Natural killer cell treated with Interleukin-12 subunit alpha and Interleukin-12 subunit beta and Interleukin-15 and Interleukin-18, amount 100 ng/mL, for 72 hours (primary cell): ENCODE data around the gene GALNTL6. TPM values are rescaled to one million over a fixed set of nuclear protein-coding genes. Genes with fewer than 3 reads are reported as not detected.
"Not testable (repeated sequence)": the region's sequence is repeated elsewhere in the genome, so short reads cannot be mapped to it uniquely, and the experiment has no call there.

Experiments
- ATAC-seq, 2 donors: fragments of 150-1000 bp; cut with Tn5 transposase in 1 of 2; sonication (Bioruptor Pico), chemical (Tn5 transposase) in 1 of 2; 2 replicates each; pipeline ENCODE4 v1.10.0; 2021
- DNase-seq: peaks from one replicate; pipeline ENCODE4 v3.0.0; 2022; ENCODE audit warnings: low spot score
- H3K27ac Mint-ChIP-seq, 2 donors: 1 replicate in 1 of 2; 2 replicates in 1 of 2; pipeline ENCODE4 v1.8.0; 2022; ENCODE audit warnings: mixed read lengths in 2 of 2, mild to moderate bottlenecking in 1 of 2, moderate library complexity in 1 of 2
- H3K27me3 Mint-ChIP-seq, 2 donors: 1 replicate in 1 of 2; 2 replicates in 1 of 2; pipeline ENCODE4 v1.8.0; 2022; ENCODE audit warnings: mixed read lengths in 2 of 2
- H3K36me3 Mint-ChIP-seq: one replicate; pipeline ENCODE4 v1.8.0; 2022; ENCODE audit warnings: mixed read lengths
- H3K4me1 Mint-ChIP-seq, 2 donors: 1 replicate in 1 of 2; 2 replicates in 1 of 2; pipeline ENCODE4 v1.8.0; 2022; ENCODE audit warnings: low read depth in 2 of 2, mixed read lengths in 2 of 2, mild to moderate bottlenecking in 1 of 2
- H3K4me3 Mint-ChIP-seq: one replicate; pipeline ENCODE4 v1.8.0; 2022; ENCODE audit warnings: mixed read lengths
- H3K9me3 Mint-ChIP-seq: 2 replicates; pipeline ENCODE4 v1.8.0; 2022; ENCODE audit warnings: mixed read lengths
- total RNA-seq, 2 donors: library from RNA; stranded (reverse); gene quantifications; one replicate each; pipeline ENCODE4 v1.2.3, GENCODE V29; 2022

Gene GALNTL6
- total RNA-seq, 2 donors from 2014 or later: not detected

DNA sequence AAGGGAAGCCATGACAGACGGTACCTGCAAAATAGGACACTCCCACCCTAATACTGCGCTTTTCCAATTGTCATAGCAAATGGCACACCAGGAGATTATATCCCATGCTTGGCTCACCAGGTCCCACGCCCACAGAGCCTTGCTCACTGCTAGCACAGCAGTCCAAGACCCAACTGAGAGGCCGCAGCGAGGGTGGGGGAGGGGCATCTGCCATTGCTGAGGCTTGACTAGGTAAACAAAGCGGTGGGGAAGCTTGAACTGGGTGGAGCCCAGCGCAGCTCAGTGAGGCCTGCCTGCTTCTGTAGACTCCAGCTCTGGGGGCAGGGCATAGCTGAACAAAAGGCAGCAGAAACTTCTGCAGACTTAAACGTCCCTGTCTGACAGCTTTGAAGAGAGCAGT is 1099.3 kb downstream of the GALNTL6 start:
- H3K4me3 Mint-ChIP-seq, DNase-seq, H3K9me3 Mint-ChIP-seq, H3K27ac Mint-ChIP-seq, ATAC-seq, H3K4me1 Mint-ChIP-seq, H3K36me3 Mint-ChIP-seq, H3K27me3 Mint-ChIP-seq: not testable (repeated sequence)

- DNase-seq, ATAC-seq, H3K27me3 Mint-ChIP-seq, H3K4me3 Mint-ChIP-seq, H3K36me3 Mint-ChIP-seq, H3K27ac Mint-ChIP-seq, H3K4me1 Mint-ChIP-seq: not testable (repeated sequence)
- H3K9me3 Mint-ChIP-seq: peaks cover 14% of the 10 kb centered on the region
These were observed 1104.2 kb downstream of the GALNTL6 start for GRCh38 chr4:172917403-172917802.

GRCh38 chr4:172919269-172919668 is 1106.1 kb downstream of the GALNTL6 start:
- no peak for ATAC-seq
- no peak overlapping the region for H3K4me3 Mint-ChIP-seq
- H3K36me3 Mint-ChIP-seq: no peaks in the 10 kb centered on the region

DNA sequence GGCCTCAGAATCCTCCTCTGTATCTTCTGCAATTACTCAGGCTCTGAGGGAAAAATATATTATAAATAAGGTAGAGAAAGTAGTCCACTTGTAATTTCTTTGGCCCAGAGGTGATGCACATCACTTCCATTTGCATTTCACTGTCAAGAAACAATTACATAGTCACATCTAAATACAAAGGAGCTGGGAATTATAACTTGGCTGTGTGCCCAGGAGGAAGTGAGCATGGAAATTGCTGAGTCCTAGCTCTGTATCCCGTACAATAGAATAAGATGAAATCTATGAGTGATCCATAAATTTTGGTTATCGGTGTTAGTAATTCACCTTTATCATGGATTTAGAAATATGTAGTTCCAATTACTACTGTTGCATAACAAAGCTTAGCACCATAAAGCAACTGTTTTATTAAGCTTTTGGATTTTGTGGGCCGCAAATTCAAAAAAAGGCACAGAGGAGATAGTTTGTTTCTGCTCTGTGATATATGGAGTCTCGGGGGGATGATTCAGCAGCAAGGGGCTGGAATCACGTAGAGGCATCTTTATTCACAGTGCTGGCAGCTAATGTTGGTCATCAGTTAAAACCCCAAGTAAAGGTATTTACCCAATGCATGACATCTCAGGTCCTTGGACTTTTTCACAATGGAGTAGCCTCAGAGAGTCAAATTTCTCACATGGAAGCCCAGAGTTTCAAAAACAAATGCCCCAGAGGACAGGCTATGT is 1114.1 kb downstream of the GALNTL6 start:
- Mint-ChIP-seq H3K36me3 (no peaks in the 10 kb centered on the region), H3K4me1 (no peaks in the 10 kb centered on the region), H3K9me3 (peaks cover 5% of the 10 kb centered on the region), H3K4me3 (no peak overlapping the region), H3K27me3 (no peaks in the 10 kb centered on the region), H3K27ac (no peak overlapping the region)
- ATAC-seq (no peak), DNase-seq (no peak)

More at GRCh38 chr4:172919269-172919668, 1106.1 kb downstream of the GALNTL6 start:
- Mint-ChIP-seq H3K27ac (no peak overlapping the region), H3K4me1 (no peaks in the 10 kb centered on the region), H3K9me3 (peaks cover 10% of the 10 kb centered on the region), H3K27me3 (no peaks in the 10 kb centered on the region)
- DNase-seq: no peak

- no peaks in the 10 kb centered on the region for H3K4me1 Mint-ChIP-seq
These were observed 1115.1 kb downstream of the GALNTL6 start for GRCh38 chr4:172928347-172928746.

GRCh38 chr4:172938072-172938829 is 1125.0 kb downstream of the GALNTL6 start:
- ATAC-seq: no peak
- no peaks in the 10 kb centered on the region for H3K4me1 Mint-ChIP-seq
- no peaks in the 10 kb centered on the region for H3K27me3 Mint-ChIP-seq
- H3K9me3 Mint-ChIP-seq: peaks cover 5% of the 10 kb centered on the region
- DNase-seq: no peak
- H3K4me3 Mint-ChIP-seq: no peak overlapping the region
- no peak overlapping the region for H3K27ac Mint-ChIP-seq
- H3K36me3 Mint-ChIP-seq: no peaks in the 10 kb centered on the region

More at GRCh38 chr4:172928347-172928746, 1115.1 kb downstream of the GALNTL6 start:
- no peak overlapping the region for H3K4me3 Mint-ChIP-seq
- no peak overlapping the region for H3K27ac Mint-ChIP-seq
- DNase-seq (no peak), ATAC-seq (no peak)
- H3K9me3 Mint-ChIP-seq: peaks cover 4% of the 10 kb centered on the region
- H3K36me3 Mint-ChIP-seq: no peaks in the 10 kb centered on the region
- no peaks in the 10 kb centered on the region for H3K27me3 Mint-ChIP-seq

GRCh38 chr4:172938870-172939269 is 1125.7 kb downstream of the GALNTL6 start:
- Mint-ChIP-seq H3K27ac (no peak overlapping the region), H3K4me1 (no peaks in the 10 kb centered on the region), H3K27me3 (no peaks in the 10 kb centered on the region), H3K36me3 (no peaks in the 10 kb centered on the region), H3K9me3 (peaks cover 5% of the 10 kb centered on the region), H3K4me3 (no peak overlapping the region)
- DNase-seq: no peak
- ATAC-seq: no peak

GRCh38 chr4:172942840-172943239 is 1129.6 kb downstream of the GALNTL6 start:
- Mint-ChIP-seq H3K27ac (no peak overlapping the region), H3K4me3 (no peak overlapping the region), H3K4me1 (no peaks in the 10 kb centered on the region), H3K36me3 (no peaks in the 10 kb centered on the region), H3K27me3 (peaks cover 0 to 5% of the 10 kb centered on the region in 2 donors), H3K9me3 (peaks cover 5% of the 10 kb centered on the region)
- DNase-seq: no peak
- ATAC-seq: no peak

GRCh38 chr4:172945611-172946010 is 1132.4 kb downstream of the GALNTL6 start:
- peaks cover 5% of the 10 kb centered on the region for H3K9me3 Mint-ChIP-seq
- ATAC-seq: no peak
- no peak overlapping the region for H3K27ac Mint-ChIP-seq
- H3K27me3 Mint-ChIP-seq: peaks cover 0 to 5% of the 10 kb centered on the region in 2 donors
- no peak overlapping the region for H3K4me3 Mint-ChIP-seq
- no peak for DNase-seq
- H3K36me3 Mint-ChIP-seq: no peaks in the 10 kb centered on the region
- no peaks in the 10 kb centered on the region for H3K4me1 Mint-ChIP-seq

GRCh38 chr4:172946503-172946902 is 1133.3 kb downstream of the GALNTL6 start:
- Mint-ChIP-seq H3K27me3 (peaks cover 0 to 5% of the 10 kb centered on the region in 2 donors), H3K4me1 (no peaks in the 10 kb centered on the region), H3K36me3 (no peaks in the 10 kb centered on the region), H3K27ac (no peak overlapping the region), H3K9me3 (peaks cover 5% of the 10 kb centered on the region), H3K4me3 (no peak overlapping the region)
- ATAC-seq: no peak
- DNase-seq: no peak

DNA sequence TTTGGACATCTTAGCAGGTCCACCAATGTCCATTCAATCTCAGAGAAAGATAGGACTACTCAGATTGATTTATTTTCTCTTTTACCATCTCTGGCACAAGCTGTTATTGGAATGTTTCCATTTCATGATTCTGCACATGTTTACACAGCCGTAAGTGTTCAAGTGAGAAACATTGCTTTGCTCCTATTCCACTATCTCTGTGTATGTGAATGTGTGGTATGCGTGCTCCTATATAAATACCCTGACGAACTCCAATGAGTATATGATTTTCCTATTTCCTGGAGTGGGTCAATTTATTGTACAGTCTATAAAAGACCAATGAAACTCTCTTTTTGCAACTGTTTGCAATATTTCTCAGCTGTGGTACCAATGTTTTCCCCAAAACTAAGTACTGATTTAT is 1134.4 kb downstream of the GALNTL6 start:
- no peak for DNase-seq
- no peaks in the 10 kb centered on the region for H3K36me3 Mint-ChIP-seq

GRCh38 chr4:172950990-172951389 is 1137.8 kb downstream of the GALNTL6 start:
- no peak for ATAC-seq
- Mint-ChIP-seq H3K4me1 (no peaks in the 10 kb centered on the region), H3K9me3 (no peaks in the 10 kb centered on the region), H3K27me3 (peaks cover 0 to 5% of the 10 kb centered on the region in 2 donors), H3K27ac (no peak overlapping the region), H3K36me3 (no peaks in the 10 kb centered on the region), H3K4me3 (no peak overlapping the region)
- DNase-seq: no peak

More for the DNA sequence above, 1134.4 kb downstream of the GALNTL6 start:
- Mint-ChIP-seq H3K4me3 (no peak overlapping the region), H3K27me3 (peaks cover 0 to 5% of the 10 kb centered on the region in 2 donors), H3K9me3 (peaks cover 3% of the 10 kb centered on the region), H3K4me1 (no peaks in the 10 kb centered on the region), H3K27ac (no peak overlapping the region)
- ATAC-seq: no peak

DNA sequence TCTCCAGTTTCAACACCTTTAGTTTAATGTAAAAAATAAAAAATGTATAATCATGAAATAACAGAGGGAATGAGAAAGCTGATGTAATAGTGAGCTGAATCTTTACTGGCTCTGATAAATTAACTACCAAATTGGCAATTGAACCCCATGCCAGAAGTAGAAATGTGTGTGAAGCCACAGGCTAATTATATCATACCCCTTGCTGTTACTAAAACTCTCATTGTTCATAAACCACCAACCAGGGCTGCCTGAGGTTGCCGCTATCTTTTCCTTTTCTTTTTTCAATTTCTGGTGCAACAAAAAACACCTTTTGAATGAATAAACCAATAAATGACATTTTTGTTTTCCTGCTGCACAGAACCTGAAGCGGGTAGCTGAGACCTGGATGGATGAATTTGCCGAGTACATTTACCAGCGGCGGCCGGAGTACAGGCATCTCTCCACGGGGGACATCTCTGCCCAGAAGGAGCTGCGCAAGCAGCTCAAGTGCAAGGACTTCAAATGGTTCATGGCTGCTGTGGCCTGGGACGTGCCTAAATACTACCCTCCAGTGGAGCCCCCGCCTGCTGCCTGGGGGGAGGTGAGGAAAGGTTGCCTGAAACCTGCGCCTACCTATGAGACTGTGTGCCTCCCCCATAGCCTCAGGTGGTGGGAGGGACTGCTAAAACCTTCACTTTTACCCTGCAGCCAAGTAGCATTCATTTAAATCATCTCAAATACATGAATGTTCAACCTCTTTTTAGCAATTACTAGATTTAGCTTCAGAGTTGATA is 1138.7 kb downstream of the GALNTL6 start:
- no peaks in the 10 kb centered on the region for H3K4me1 Mint-ChIP-seq
- H3K27me3 Mint-ChIP-seq: no peaks in the 10 kb centered on the region
- no peaks in the 10 kb centered on the region for H3K9me3 Mint-ChIP-seq
- H3K27ac Mint-ChIP-seq: no peak overlapping the region
- H3K36me3 Mint-ChIP-seq: no peaks in the 10 kb centered on the region
- H3K4me3 Mint-ChIP-seq: no peak overlapping the region
- DNase-seq (no peak), ATAC-seq (no peak)
